ENCODE data around the gene FSTL5.

- no peak for TF ChIP-seq CTCF (conservative IDR thresholded peaks at IDR 0.05 in 1 of 2, IDR thresholded peaks at IDR 0.05 in 1 of 2; ENCODE audit: extremely low read depth in 1 of 2, insufficient read depth in 1 of 2, low read depth in 1 of 2, low read length in 2 of 2)
- no peak for TF ChIP-seq EZH2 (IDR thresholded peaks at IDR 0.05; ENCODE audit: borderline replicate concordance, low read length)
These were observed 1.2 kb upstream of the FSTL5 start for GRCh38 chr4:162164906-162165510.

Measured in mammary epithelial cell (primary cell).